LNCAP (cell line): ENCODE data around the gene ZFHX3.

Source experiments
- CTCF ChIP-seq: fragments of 450-650 bp; IDR thresholded peaks from 2 replicates; pipeline ENCODE4 v1.5.1; 2017; ENCODE audit warnings: mild to moderate bottlenecking

ZFHX3 gene

GRCh38 chr16:72877374-72878028 lies 170.4 kb downstream of the ZFHX3 start:
- TF ChIP-seq CTCF, result no peak

GRCh38 chr16:72876981-72877373 lies 171.0 kb downstream of the ZFHX3 start:
- no peak for TF ChIP-seq CTCF

- TF ChIP-seq CTCF, result no peak
These were observed 171.7 kb downstream of the ZFHX3 start for GRCh38 chr16:72876221-72876620.

- TF ChIP-seq CTCF, result no peak
These were observed 172.5 kb downstream of the ZFHX3 start for GRCh38 chr16:72875291-72876031.

- no peak for TF ChIP-seq CTCF
These were observed 174.1 kb downstream of the ZFHX3 start for GRCh38 chr16:72873853-72874252.

GRCh38 chr16:72873044-72873443 lies 174.9 kb downstream of the ZFHX3 start:
- no peak for TF ChIP-seq CTCF

GRCh38 chr16:72865835-72866234 lies 182.1 kb downstream of the ZFHX3 start:
- no peak for TF ChIP-seq CTCF
